WERI-Rb-1 (cell line): Measurements from ENCODE around the gene FTO.

Experiments used
- DNase-seq: peaks from one replicate; pipeline ENCODE4 v3.0.0-alpha.2; 2020
- H3K27ac ChIP-seq: fragments of 250-450 bp; sonication (Bioruptor Pico); 2 replicates; pipeline ENCODE4 v1.5.1; 2020; ENCODE audit warnings: mild to moderate bottlenecking, moderate library complexity
- H3K27me3 ChIP-seq: fragments of 250-450 bp; sonication (Bioruptor Pico); 2 replicates; pipeline ENCODE4 v1.5.1; 2021; ENCODE audit warnings: mild to moderate bottlenecking, low read depth, moderate library complexity; ENCODE audit not compliant: insufficient read depth, severe bottlenecking
- H3K36me3 ChIP-seq: fragments of 250-450 bp; sonication (Bioruptor Pico); 2 replicates; pipeline ENCODE4 v1.5.1; 2020; ENCODE audit warnings: mild to moderate bottlenecking, moderate library complexity
- H3K4me3 ChIP-seq: 2 replicates; pipeline ENCODE4 v1.5.1; 2011; ENCODE audit warnings: low read depth, mild to moderate bottlenecking, control low read depth, low read length
- H3K9me3 ChIP-seq: fragments of 250-450 bp; sonication (Bioruptor Pico); 2 replicates; pipeline ENCODE4 v1.5.1; 2021; ENCODE audit warnings: mild to moderate bottlenecking, moderate library complexity; ENCODE audit not compliant: severe bottlenecking
- TF ChIP-seq, protein P1 (sequence below): IDR thresholded peaks from 2 replicates; pipeline ENCODE4 v1.5.1; 2011; ENCODE audit warnings: low read depth, mild to moderate bottlenecking, control low read depth, inconsistent platforms, low read length

Gene FTO

DNA sequence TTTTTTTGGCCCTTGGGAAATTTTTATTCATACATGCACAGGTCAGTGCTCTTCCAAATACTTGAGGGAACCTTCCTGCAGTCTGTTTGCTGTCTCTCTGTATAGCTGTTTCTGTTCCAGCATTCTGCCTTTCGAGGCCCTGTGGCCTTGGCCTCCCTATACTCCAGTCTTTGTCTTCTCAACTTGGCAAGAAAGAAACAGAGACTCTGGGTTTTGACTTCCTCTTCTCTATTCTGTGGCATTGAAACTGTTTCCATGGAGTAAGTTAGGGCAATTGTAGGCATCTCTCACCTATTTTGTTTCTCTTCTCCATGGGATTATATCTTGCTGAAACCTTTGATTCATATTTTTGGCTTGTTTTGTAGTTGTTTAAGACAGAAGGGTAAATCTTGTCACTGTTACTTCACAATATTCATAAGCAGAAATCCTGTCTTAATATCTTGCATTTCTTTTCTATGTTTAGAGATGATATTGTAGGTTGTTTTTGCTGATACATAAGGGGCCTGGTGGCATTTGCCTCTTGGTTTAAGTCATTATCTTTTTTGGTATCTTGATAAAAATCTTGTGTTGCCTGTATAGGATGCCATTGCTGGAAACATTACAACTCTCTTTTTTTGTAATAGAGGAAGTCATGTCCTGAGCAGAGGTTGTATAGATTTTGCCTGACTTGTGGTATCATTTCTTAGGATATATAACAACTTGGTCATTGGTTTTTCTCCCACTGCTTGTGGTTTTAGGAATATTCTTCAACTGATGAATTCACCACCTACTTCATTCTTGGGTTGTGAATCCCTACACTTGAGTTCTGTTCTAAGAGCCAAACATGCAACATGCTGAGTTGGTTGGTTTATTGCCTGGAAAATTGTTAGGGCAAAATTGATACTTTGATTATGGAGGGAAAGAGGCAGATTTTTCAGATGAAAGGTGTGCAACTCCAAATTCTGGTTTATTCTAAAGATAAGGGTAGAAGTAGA lies 168.6 kb downstream of the FTO start:
- H3K27ac ChIP-seq, result no peak overlapping the region
- H3K36me3 ChIP-seq, result no peaks in the 10 kb centered on the region
- DNase-seq, result no peak

DNA sequence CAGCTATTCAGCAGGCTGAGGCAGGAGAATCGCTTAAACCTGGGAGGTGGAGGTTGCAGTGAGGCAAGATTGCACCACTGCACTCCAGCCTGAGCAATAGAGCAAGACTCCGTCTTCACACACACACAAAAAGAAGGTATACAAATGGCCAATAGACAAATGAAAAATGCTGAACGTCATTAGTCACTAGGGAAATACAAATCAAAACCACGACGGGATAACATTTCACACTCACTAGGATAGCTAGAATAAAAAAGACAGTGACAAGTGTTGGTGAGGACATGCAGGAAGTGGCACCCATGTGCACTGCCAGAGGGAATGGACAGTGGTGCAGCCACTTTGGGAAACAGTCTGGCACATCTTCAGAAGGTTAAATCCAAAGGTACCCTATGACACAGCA lies 172.9 kb downstream of the FTO start:
- Histone ChIP-seq H3K4me3 (no peak overlapping the region), H3K9me3 (no peaks in the 10 kb centered on the region), H3K27me3 (no peaks in the 10 kb centered on the region), H3K36me3 (peaks cover 7% of the 10 kb centered on the region; the same call in 1 of the 2 replicates), H3K27ac (no peak overlapping the region)
- TF ChIP-seq, protein P1, sequence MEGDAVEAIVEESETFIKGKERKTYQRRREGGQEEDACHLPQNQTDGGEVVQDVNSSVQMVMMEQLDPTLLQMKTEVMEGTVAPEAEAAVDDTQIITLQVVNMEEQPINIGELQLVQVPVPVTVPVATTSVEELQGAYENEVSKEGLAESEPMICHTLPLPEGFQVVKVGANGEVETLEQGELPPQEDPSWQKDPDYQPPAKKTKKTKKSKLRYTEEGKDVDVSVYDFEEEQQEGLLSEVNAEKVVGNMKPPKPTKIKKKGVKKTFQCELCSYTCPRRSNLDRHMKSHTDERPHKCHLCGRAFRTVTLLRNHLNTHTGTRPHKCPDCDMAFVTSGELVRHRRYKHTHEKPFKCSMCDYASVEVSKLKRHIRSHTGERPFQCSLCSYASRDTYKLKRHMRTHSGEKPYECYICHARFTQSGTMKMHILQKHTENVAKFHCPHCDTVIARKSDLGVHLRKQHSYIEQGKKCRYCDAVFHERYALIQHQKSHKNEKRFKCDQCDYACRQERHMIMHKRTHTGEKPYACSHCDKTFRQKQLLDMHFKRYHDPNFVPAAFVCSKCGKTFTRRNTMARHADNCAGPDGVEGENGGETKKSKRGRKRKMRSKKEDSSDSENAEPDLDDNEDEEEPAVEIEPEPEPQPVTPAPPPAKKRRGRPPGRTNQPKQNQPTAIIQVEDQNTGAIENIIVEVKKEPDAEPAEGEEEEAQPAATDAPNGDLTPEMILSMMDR, result no peak
- no peak for DNase-seq

More for the DNA sequence above, 168.6 kb downstream of the FTO start:
- TF ChIP-seq, protein P1, result no peak
- no peaks in the 10 kb centered on the region for H3K27me3 ChIP-seq
- H3K4me3 ChIP-seq, result no peak overlapping the region
- H3K9me3 ChIP-seq, result no peaks in the 10 kb centered on the region

DNA sequence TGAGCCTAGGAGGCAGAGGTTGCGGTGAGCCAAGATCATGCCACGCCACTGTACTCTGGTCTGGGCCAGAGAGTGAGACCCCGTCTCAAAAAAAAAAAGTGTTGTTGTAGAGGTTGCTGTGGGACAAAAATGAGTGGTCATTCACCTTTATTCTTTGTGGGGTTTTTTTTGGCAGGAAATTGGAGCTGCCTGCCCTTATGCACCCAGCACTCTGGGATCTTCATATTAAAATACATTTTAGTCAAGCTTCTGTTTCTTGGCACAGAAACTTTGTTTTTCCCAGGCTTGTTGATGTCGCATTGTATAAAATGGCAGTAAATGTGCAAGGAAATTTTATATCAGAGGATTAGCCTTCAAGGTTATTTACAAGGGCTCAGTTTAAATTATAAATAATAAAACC lies 174.3 kb downstream of the FTO start:
- TF ChIP-seq, protein P1, result no peak
- H3K4me3 ChIP-seq, result no peak overlapping the region
- no peak overlapping the region for H3K27ac ChIP-seq
- no peaks in the 10 kb centered on the region for H3K9me3 ChIP-seq
- DNase-seq, result no peak
- H3K27me3 ChIP-seq, result no peaks in the 10 kb centered on the region
- H3K36me3 ChIP-seq, result peaks cover 7% of the 10 kb centered on the region; the same call in 1 of the 2 replicates

DNA sequence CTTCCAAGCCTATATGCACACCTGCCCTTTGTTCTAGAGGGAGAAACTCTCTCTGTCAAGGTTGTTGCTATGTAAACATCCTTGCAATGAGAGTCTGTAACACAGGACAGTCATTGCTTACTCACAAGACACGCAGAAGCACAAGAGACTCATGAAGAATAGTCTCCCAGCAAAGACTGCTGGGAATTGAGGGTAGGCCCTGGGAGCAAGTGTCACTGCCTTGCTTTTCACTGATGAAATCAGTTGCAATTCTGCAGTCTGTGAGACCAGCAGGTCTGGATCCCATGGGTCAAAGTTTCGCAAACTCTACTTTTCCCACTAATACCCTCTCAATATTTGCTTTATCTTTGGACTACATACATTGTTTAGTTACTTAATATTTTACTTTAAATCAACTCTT lies 177.4 kb downstream of the FTO start:
- Histone ChIP-seq H3K27me3 (no peaks in the 10 kb centered on the region), H3K27ac (no peak overlapping the region), H3K9me3 (no peaks in the 10 kb centered on the region), H3K36me3 (peaks cover 7% of the 10 kb centered on the region; the same call in 1 of the 2 replicates), H3K4me3 (no peak overlapping the region)
- TF ChIP-seq, protein P1, result no peak
- no peak for DNase-seq

DNA sequence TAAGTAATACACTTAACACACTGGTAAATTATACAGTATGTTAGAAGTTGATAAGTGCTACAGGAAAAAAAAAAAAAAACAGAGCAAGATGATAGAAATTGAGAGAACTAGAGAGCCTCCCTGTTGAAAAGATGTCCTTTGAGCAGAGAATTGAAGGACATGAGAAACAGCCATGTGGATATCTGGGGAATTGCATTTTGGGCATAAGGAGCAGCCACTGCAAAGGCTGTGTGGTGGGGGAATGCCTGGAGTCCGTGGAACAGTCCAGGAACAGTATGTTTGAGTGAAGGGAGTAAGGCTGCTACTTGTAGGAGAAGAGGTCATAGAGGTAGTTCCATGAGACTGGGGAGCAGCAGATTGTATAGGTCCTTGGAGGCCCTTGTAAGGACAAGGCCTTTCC lies 178.4 kb downstream of the FTO start:
- no peak for DNase-seq
- Histone ChIP-seq H3K27ac (no peak overlapping the region), H3K36me3 (peaks cover 7% of the 10 kb centered on the region; the same call in 1 of the 2 replicates), H3K9me3 (no peaks in the 10 kb centered on the region), H3K27me3 (no peaks in the 10 kb centered on the region), H3K4me3 (no peak overlapping the region)
- TF ChIP-seq, protein P1, result no peak

DNA sequence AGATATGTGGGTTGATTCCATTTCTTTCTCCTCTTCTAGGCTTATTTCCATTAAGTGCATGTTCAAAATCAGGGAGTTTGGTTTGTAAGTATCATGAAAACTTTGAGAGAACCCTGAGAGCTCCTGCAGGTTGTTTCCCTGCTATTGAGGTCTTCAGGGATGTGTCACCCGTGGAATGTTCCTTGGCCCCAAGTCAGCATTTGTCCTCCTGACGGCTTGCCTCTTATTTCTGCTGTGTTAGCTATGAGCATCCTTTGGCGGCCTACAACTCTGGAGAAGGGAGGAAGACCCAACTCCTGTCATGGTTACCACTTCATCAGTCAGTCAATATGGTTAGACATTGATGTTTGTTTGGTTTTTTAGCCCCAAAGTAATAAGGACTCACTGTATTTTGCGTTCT lies 180.8 kb downstream of the FTO start:
- peaks cover 14% of the 10 kb centered on the region for H3K36me3 ChIP-seq
- H3K27me3 ChIP-seq, result no peaks in the 10 kb centered on the region
- no peaks in the 10 kb centered on the region for H3K9me3 ChIP-seq
- no peak overlapping the region for H3K4me3 ChIP-seq
- TF ChIP-seq, protein P1, result no peak
- no peak for DNase-seq
- H3K27ac ChIP-seq, result no peak overlapping the region
